Omental fat pad (tissue), 4 donors: ENCODE measurements around the gene SEL1L3. TPM values are rescaled to one million over a fixed set of nuclear protein-coding genes. Genes with fewer than 3 reads are reported as not detected.

Experiments
- ATAC-seq: fragments of 150-250 bp; one replicate; pipeline ENCODE4 v1.9.1; 2016; ENCODE audit warnings: mild to moderate bottlenecking, moderate library complexity; ENCODE audit not compliant: low FRiP score
- DNase-seq: peaks from one replicate; pipeline ENCODE4 v3.0.0-alpha.2; 2019; ENCODE audit warnings: low spot score
- CTCF ChIP-seq, 3 donors: fragments of 450-650 bp; IDR thresholded peaks; one replicate each; pipeline ENCODE4 v1.5.1; 2016 to 2017; ENCODE audit warnings: antibody characterized with exemption in 3 of 3, mild to moderate bottlenecking in 3 of 3, moderate library complexity in 2 of 3
- total RNA-seq, 4 donors: library from RNA; depleted of rRNA; stranded (reverse); fragments of >200 nt; gene quantifications; one replicate each; pipeline ENCODE4 v1.1.0, GENCODE V29; 2016

SEL1L3 gene
- total RNA-seq, 4 donors from 2014 or later = 15.8 to 29.9 (median 21.4) TPM

GRCh38 chr4:25727711-25728493 is 134.9 kb downstream of the SEL1L3 start:
- ATAC-seq (no peak), DNase-seq (no peak)
- no peak for TF ChIP-seq CTCF (IDR thresholded peaks at IDR 0.05)

- ATAC-seq (no peak), DNase-seq (no peak)
- TF ChIP-seq CTCF (IDR thresholded peaks at IDR 0.05) = no peak
Observed at GRCh38 chr4:25725870-25726269, 136.9 kb downstream of the SEL1L3 start.

GRCh38 chr4:25723409-25723808 is 139.4 kb downstream of the SEL1L3 start:
- DNase-seq = no peak
- ATAC-seq = no peak
- no peak for TF ChIP-seq CTCF (IDR thresholded peaks at IDR 0.05)

- ATAC-seq = no peak
- DNase-seq = no peak
Observed at GRCh38 chr4:25722964-25723363, 139.8 kb downstream of the SEL1L3 start.

GRCh38 chr4:25713812-25714211 is 149.0 kb downstream of the SEL1L3 start:
- DNase-seq (no peak), ATAC-seq (no peak)
- no peak for TF ChIP-seq CTCF (IDR thresholded peaks at IDR 0.05)

More at GRCh38 chr4:25722964-25723363, 139.8 kb downstream of the SEL1L3 start:
- no peak for TF ChIP-seq CTCF (IDR thresholded peaks at IDR 0.05)

- no peak for TF ChIP-seq CTCF (IDR thresholded peaks at IDR 0.05)
- ATAC-seq = no peak
- DNase-seq = no peak
Observed at GRCh38 chr4:25712611-25713010, 150.2 kb downstream of the SEL1L3 start.

- no peak for TF ChIP-seq CTCF (IDR thresholded peaks at IDR 0.05)
- no peak for DNase-seq
- ATAC-seq = no peak
Observed at GRCh38 chr4:25710637-25711036, 152.2 kb downstream of the SEL1L3 start.
